ENCODE measurements around the gene TTC39C. TPM values are rescaled to one million over a fixed set of nuclear protein-coding genes. Genes with fewer than 3 reads are reported as not detected.

TTC39C gene
- total RNA-seq, 4 donors from 2014 or later: 10.6 to 25.4 (median 12.9) TPM

DNA sequence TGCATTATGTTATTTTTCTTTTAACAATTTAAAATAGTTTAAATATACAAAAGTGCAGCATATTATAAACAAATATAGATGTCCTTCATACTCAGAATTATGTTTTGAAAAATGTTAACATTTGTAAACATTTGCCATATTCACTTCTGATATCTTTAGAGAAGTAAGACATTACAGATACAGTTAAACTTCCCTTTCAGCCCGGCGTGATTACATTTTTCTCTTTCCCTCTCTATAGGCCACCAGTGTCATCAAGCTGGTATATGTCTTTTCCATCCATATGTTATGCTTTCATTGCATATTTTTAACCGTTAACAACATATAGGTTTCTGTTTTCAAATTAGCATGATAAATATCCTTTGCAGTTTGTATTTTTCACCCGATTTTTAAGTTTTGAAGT is 27.1 kb downstream of the TTC39C start:
- TF ChIP-seq, protein P1, sequence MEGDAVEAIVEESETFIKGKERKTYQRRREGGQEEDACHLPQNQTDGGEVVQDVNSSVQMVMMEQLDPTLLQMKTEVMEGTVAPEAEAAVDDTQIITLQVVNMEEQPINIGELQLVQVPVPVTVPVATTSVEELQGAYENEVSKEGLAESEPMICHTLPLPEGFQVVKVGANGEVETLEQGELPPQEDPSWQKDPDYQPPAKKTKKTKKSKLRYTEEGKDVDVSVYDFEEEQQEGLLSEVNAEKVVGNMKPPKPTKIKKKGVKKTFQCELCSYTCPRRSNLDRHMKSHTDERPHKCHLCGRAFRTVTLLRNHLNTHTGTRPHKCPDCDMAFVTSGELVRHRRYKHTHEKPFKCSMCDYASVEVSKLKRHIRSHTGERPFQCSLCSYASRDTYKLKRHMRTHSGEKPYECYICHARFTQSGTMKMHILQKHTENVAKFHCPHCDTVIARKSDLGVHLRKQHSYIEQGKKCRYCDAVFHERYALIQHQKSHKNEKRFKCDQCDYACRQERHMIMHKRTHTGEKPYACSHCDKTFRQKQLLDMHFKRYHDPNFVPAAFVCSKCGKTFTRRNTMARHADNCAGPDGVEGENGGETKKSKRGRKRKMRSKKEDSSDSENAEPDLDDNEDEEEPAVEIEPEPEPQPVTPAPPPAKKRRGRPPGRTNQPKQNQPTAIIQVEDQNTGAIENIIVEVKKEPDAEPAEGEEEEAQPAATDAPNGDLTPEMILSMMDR (IDR thresholded peaks at IDR 0.05): no peak
- no peak for TF ChIP-seq POLR2A (IDR thresholded peaks at IDR 0.05)
- intact Hi-C loops (cut with DNase I): no loop called here
- Histone ChIP-seq H3K27ac (no peak overlapping the region), H3K4me3 (replicated peaks in 1 of 3) (no peak overlapping the region), H3K36me3 (no peaks in the 10 kb centered on the region), H3K4me1 (no peaks in the 10 kb centered on the region), H3K27me3 (no peaks in the 10 kb centered on the region), H3K9me3 (no peaks in the 10 kb centered on the region)
- 93 to 94% methylated on average over 4 of the region's 4 CpGs for WGBS, 2 donors
- no peak for DNase-seq

DNA sequence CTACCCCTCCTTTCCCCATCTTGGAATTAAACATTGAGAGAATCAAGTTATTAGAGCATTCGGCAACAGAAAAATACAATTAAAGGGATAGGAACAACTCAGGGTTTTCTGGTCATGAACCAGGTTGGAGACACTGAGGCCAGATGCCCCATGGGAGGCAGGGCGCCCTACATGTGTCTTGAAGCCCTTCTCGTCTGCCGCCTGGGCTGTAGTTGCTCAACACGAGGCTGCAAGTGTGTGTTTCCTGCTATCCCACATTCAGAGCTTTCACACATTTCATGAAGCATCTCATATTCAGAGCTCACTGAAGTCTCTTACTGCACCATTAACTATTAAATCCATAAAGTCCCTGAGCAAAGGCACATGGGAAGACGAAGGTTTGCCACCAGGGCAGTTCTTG is 28.8 kb downstream of the TTC39C start:
- H3K9me3 ChIP-seq: no peaks in the 10 kb centered on the region
- no peak overlapping the region for H3K4me3 ChIP-seq (replicated peaks in 1 of 3)
- TF ChIP-seq, protein P1 (IDR thresholded peaks at IDR 0.05): no peak
- no peak for TF ChIP-seq POLR2A (IDR thresholded peaks at IDR 0.05)
- no peak overlapping the region for H3K27ac ChIP-seq
- WGBS, 2 donors: 85 to 94% methylated on average over 6 of the region's 6 CpGs
- H3K27me3 ChIP-seq: no peaks in the 10 kb centered on the region
- H3K4me1 ChIP-seq: no peaks in the 10 kb centered on the region
- no peak for DNase-seq
- H3K36me3 ChIP-seq: no peaks in the 10 kb centered on the region
- intact Hi-C loops (cut with DNase I): no loop called here

DNA sequence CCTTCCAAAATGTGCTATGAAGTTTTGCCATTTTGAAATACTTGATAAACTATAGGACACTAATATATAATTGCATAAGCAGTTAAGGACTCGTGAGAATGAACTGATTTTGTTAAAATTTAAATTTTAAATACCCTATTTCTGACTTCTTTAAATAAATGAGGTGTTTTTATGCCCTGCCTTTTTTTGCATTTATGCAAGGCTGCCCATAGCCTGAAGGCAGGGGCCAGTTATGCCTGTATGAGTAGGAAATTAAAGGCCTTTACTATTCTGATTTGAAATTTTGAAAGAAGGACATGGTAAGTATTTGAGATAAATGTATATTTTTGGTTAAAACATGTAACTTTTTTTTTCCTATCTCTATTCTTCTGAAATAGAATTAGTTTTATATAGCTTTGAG is 33.7 kb downstream of the TTC39C start:
- no peak for TF ChIP-seq POLR2A (IDR thresholded peaks at IDR 0.05)
- TF ChIP-seq, protein P1 (IDR thresholded peaks at IDR 0.05): no peak
- H3K4me3 ChIP-seq (replicated peaks in 1 of 3): no peak overlapping the region
- H3K4me1 ChIP-seq: no peaks in the 10 kb centered on the region
- H3K36me3 ChIP-seq: no peaks in the 10 kb centered on the region
- no peak for DNase-seq
- H3K9me3 ChIP-seq: no peaks in the 10 kb centered on the region
- intact Hi-C loops (cut with DNase I): no loop called here
- WGBS, 2 donors: 97 to 100% methylated on average over 1 of the region's 1 CpG
- no peaks in the 10 kb centered on the region for H3K27me3 ChIP-seq
- no peak overlapping the region for H3K27ac ChIP-seq

DNA sequence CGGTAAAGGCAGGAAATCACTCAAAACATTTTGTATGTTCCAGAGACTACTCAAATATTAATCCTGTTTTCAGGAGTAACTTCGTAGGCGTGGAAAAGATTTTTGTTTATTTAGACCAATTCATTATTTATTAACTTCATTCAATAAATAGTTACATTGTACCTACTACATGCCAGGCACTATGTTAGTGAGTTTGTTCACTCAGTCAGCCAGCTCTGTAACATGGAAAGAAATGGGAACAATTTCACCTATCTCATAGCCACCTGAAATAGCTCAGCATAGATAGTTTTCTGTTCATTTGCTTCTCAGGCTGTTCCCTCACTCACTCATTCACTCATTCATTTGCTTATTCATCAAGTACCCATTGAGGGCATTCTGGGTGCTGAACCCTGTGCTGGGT is 34.6 kb downstream of the TTC39C start:
- DNase-seq: no peak
- intact Hi-C loops (cut with DNase I): no loop called here
- TF ChIP-seq POLR2A (IDR thresholded peaks at IDR 0.05): no peak
- TF ChIP-seq, protein P1 (IDR thresholded peaks at IDR 0.05): no peak
- H3K27ac ChIP-seq: no peak overlapping the region
- H3K36me3 ChIP-seq: no peaks in the 10 kb centered on the region
- H3K4me3 ChIP-seq (replicated peaks in 1 of 3): no peak overlapping the region
- no peaks in the 10 kb centered on the region for H3K9me3 ChIP-seq
- no peaks in the 10 kb centered on the region for H3K27me3 ChIP-seq
- WGBS, 2 donors: 89 to 91% methylated on average over 3 of the region's 3 CpGs
- H3K4me1 ChIP-seq: no peaks in the 10 kb centered on the region

DNA sequence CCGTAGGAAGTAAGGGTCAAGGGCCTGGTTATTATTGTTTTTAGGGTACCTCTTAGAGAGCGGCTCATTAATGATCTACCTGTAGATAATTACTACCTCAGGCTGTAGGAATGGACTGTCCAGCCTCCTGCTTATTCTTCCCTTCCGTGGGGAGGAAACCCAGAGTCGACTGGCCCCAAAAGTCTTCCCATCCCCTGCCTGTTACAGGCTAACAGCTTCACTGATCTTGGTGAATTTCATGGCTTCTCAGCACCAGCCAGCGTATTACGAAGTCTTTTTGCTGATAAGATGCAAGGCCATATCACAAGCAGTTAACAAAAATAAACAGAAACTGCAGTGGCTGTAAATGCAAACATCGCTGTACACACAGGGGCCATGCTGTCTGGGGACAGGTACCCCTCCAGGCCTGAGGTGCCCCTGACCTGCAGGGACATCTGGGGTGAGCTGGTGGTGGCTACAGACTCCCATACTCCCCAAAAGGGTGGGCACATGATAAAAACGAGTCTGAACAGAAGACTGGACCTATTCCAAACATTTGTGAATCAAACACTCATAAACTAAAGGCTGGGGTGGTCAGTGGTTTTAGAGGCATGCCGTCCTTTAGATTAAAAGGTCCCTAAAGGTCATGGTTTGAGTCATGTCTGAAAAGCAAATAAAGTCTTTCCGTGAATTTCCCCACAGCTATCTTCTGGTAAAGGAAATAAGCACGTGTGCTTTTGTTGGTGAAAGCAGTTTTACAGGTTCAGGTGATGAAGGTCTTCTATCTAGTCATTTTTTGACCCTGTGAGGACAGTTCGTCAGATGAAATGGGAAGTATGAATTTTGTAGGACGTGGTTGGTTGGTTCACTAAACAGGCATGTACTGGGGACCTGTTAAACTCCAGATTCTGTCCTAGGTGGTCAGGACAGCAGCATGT is 36.7 kb downstream of the TTC39C start:
- no peaks in the 10 kb centered on the region for H3K27me3 ChIP-seq
- WGBS, 2 donors: 86 to 87% methylated on average over 13 of the region's 13 CpGs
- H3K9me3 ChIP-seq: no peaks in the 10 kb centered on the region
- intact Hi-C loops (cut with DNase I): no loop called here
- TF ChIP-seq POLR2A (IDR thresholded peaks at IDR 0.05): no peak
- TF ChIP-seq, protein P1 (IDR thresholded peaks at IDR 0.05): no peak
- H3K27ac ChIP-seq: no peak overlapping the region
- DNase-seq: no peak
- H3K36me3 ChIP-seq: no peaks in the 10 kb centered on the region
- no peaks in the 10 kb centered on the region for H3K4me1 ChIP-seq
- H3K4me3 ChIP-seq (replicated peaks in 1 of 3): no peak overlapping the region

Data from thyroid gland (tissue), 4 donors.